ENCODE data around the gene KRTAP10-12.

The KRTAP10-12 gene

GRCh38 chr21:44712203-44713028, 15.4 kb downstream of the KRTAP10-12 start:
- DNase-seq: no peak

- DNase-seq: no peak
Observed at GRCh38 chr21:44713130-44713529, 16.2 kb downstream of the KRTAP10-12 start.

- no peak for DNase-seq
Observed at GRCh38 chr21:44713846-44714245, 16.9 kb downstream of the KRTAP10-12 start.

- no peak for DNase-seq
Observed at GRCh38 chr21:44714905-44715304, 17.9 kb downstream of the KRTAP10-12 start.

- no peak for DNase-seq
Observed at GRCh38 chr21:44716984-44717383, 20.0 kb downstream of the KRTAP10-12 start.

- DNase-seq: no peak
Observed at GRCh38 chr21:44718093-44718492, 21.1 kb downstream of the KRTAP10-12 start.

- no peak for DNase-seq
Observed at GRCh38 chr21:44718571-44718970, 21.6 kb downstream of the KRTAP10-12 start.

- DNase-seq: no peak
Observed at GRCh38 chr21:44720170-44720569, 23.2 kb downstream of the KRTAP10-12 start.

GRCh38 chr21:44722731-44723130, 25.8 kb downstream of the KRTAP10-12 start:
- DNase-seq: no peak

- no peak for DNase-seq
Observed at GRCh38 chr21:44723177-44724131, 26.5 kb downstream of the KRTAP10-12 start.

- no peak for DNase-seq
Observed at GRCh38 chr21:44724196-44724595, 27.2 kb downstream of the KRTAP10-12 start.

GRCh38 chr21:44724926-44725325, 28.0 kb downstream of the KRTAP10-12 start:
- DNase-seq: no peak

- DNase-seq: no peak
Observed at GRCh38 chr21:44726826-44727225, 29.9 kb downstream of the KRTAP10-12 start.

GRCh38 chr21:44727321-44727720, 30.3 kb downstream of the KRTAP10-12 start:
- no peak for DNase-seq

GRCh38 chr21:44727757-44728156, 30.8 kb downstream of the KRTAP10-12 start:
- no peak for DNase-seq

- DNase-seq: no peak
Observed at GRCh38 chr21:44728716-44729115, 31.7 kb downstream of the KRTAP10-12 start.

GRCh38 chr21:44729336-44730027, 32.5 kb downstream of the KRTAP10-12 start:
- no peak for DNase-seq

GRCh38 chr21:44730028-44730395, 33.0 kb downstream of the KRTAP10-12 start:
- no peak for DNase-seq

GRCh38 chr21:44730951-44731579, 34.1 kb downstream of the KRTAP10-12 start:
- DNase-seq: no peak

GRCh38 chr21:44732263-44732662, 35.3 kb downstream of the KRTAP10-12 start:
- DNase-seq: no peak

- DNase-seq: no peak
Observed at GRCh38 chr21:44732956-44733355, 36.0 kb downstream of the KRTAP10-12 start.

GRCh38 chr21:44734026-44734745, 37.2 kb downstream of the KRTAP10-12 start:
- DNase-seq: no peak
